Cerebellar nuclear complex (tissue), 1 donor: ENCODE measurements around the gene FOXO1.

Source experiments
- DNase-seq, 2 experiments: peaks; one replicate each; lab custom pipeline; 2025; lab: John Stamatoyannopoulos, UW

The FOXO1 gene

DNA sequence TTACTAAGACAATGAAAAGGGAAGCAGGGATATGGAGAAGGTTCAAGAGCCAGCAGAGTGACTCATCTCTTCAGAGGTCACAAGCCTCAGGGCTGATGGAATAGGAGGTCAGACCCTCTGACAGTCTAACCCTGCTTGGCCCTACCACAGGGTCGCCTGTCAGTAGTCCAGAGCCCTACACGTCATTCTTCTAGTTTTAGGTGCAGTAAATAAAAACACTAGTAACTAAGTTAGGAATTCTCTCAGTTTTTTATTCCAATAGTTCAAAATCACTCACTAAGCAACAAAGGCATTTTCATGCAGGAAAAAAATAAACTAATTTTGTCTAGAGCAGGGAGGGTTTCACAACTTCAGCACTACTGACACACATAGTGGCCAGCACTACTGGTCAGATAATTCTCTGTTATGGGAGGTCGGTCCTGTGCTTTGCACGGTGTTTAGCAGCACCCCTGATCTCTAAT is 27.2 kb downstream of the FOXO1 start:
- DNase-seq: no peak

DNA sequence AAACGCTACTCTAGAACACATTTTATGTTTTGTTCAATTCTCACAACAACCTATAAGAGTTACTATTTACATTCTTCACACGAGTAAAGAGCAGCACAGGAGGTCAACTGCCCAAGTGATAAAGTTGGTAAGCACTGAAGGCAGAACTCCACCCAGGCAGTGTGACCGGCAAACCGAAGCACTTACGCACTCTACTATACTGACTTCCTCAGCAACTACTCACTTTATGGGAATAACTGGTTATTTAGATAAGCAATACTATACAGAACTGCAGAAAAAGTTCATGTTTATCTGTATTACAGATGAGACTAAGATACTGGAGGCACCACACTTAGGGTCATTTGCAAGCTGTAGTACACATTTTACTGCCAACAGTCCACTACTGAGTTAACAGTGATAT is 28.8 kb downstream of the FOXO1 start:
- DNase-seq: no peak

DNA sequence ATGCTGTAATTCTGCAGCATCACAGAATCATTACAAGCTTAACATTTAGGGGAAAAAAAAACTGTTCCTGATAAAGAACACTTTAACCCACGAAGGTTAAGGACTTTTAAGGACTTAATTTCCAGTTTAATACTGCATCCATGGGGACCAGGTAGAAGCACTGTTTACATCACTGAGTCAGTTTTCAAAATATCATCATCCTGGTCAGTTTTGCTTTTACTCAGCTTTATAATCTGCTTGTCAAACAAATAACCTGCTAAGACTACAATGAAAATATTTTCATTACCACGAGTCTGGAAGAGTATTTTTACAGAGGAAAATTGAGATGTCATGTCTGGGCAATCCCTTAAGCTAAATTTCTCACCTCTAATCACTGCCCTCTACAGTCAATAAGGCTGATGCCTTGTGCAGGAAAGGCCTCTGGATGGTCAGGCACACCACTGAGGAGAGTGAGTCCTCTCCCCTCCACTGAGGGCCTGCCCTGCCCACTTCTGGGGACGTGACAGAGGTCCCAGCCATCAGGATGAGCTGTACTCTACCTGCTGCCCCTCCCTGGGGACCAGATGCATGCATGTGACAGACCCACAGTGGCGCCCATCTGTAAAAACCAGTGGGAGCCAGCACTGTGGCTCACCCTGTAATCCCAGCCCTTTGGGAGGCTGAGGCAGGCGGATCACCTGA is 31.0 kb downstream of the FOXO1 start:
- DNase-seq: no peak

DNA sequence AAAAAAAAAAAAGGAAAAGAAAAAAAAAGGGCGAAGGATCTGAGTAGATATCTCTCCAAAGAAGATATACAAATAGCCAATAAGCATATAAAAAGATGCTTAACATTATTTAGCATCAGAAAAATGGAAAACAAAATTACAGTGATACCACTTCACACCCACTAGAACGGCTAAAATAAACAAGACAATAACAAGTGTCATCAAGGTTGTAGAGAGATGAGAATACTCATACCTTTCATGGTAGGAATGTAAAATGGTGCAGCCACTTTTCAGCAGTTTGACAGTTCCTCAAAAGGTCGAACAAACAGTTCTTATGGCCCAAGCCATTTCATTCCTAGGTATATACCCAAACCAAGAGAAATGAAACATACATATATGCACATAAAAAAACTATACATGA is 33.5 kb downstream of the FOXO1 start:
- no peak for DNase-seq

DNA sequence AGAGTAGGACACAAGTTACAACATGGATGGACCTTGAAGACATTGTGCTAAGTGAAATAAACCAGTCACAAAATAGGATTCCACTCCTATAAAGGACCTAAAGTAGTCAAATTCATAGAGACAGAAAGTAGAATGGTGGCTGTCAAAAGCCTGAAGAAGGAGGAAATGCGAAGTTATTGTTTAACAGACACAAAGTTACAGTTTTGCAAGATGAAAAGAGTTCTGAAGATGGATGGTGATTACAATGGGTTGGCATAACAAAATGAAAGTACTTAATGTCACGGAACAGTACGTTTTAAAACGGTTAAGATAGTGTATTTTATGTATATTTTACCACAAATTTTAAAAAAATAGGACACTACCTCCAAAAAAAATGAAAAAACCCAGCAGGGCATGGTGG is 34.8 kb downstream of the FOXO1 start:
- DNase-seq: no peak

DNA sequence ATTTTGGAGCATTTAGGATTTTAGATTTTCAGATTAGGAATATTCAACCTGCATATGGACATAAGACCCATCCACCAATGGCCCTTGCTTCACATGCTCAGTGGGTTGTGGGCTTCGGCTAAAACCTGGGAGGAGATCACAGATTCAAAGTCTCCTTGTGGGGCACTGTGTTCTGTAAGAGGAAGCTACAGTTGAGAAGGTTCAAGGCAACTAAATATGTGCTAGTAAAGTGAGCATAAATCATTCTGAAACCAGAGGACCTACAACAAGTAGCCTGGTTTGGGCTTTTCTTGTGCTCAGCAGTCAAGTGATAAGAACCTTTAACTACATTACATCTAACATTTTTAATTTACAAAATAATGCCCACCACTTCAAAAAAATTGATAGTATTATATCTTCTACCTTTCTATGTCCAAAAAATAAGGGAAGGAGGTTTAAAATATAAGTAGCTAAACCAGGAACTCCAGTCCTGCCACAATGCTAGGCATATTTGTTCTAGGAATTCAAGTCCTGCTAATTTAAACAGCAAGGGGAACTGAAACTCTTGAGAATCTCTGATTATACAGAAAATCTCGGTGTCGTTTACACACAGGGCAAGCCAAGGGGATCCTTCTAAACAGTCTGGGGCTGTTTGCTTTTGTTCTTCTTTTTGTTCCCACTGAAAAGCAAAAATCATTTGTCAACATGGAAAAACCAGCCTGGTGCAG is 36.6 kb downstream of the FOXO1 start:
- DNase-seq: no peak

DNA sequence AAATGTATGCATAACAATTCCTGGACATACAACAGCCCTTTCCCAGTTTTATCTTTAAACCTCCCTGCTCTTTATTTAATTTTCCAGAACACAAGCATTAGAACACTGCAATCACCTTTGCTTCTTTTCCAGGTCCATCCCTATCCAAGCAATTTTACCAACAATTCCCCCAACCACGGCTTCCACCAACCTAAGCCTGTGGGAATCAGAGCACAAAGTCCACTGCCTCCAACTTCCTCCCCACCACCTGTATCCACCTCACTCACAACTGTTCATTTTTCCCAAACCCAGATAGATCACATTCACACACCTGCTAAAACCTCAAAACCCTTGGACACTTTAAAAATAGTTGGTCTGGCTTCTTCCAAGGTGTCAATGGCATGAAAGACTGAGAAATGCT is 39.5 kb downstream of the FOXO1 start:
- no peak for DNase-seq

DNA sequence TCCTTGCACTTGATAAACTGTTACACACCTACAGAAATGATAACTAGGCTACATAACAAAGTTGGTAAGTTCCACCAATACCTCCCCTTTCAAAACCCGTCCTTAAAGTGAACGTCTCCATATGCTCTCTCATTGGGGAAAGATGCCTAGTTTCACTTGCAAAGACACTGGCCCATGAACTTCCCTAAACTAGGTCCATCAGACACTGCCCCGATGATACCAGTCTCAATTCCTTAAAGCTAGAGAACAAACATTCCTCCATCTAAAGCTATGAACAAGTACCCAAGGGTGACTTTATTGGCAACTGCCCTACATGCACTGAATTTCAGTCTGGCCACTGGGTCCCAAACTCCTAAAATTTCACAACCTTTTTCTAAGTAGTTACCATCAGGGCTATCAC is 39.9 kb downstream of the FOXO1 start:
- no peak for DNase-seq

DNA sequence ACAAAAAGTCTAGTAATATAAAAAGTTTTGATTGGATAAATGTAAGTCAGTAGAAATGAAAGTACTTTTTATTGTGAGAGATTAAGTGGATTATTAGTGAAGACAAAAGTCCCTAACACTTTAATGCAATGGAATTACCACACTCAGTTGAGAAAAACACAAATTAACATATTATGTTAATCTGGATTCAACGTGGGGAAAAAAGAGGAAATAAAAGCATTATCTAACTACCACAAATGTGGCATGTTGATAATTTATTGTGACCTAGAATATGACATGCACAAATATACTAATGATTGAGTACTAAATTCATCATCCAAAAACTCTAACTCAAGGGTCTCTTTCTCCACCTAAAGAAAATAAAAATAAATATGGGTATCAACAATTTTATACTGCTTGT is 41.5 kb downstream of the FOXO1 start:
- no peak for DNase-seq

DNA sequence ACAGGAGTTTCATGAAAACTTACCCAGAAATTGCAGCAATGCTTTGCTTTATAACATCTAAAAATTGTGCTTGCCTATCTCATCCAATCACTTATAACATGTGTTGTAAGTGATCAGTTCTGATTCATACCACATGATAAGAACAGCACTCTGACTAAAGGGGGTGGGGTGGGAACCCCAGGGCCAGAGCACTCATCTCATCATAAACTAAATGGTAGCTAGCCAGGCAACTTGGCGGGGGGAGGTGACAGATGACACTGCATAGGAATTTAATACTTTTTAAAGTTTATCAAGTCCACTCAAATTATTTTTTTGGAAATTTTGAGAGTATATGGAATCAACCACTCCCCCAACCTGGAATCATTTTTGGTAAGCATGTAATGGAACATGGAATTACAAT is 42.1 kb downstream of the FOXO1 start:
- no peak for DNase-seq

DNA sequence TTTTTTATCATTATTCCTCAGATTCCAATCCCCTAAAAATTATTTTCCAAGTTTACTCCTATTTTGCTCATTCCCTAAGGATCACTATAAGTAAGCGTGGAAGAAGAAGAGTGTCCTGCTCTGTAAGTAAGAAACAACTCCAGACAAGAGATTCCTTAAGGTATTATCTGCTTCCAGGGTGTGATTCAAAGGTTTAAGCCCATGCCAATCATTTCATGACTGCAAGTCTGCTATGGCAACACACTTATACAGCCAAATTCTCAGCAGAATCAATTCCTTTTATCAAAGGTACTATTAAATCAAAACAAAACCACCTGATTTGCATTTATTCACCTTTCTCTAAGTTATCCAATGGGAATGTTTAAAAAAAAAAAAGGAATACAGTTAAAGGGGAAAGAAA is 43.7 kb downstream of the FOXO1 start:
- no peak for DNase-seq

DNA sequence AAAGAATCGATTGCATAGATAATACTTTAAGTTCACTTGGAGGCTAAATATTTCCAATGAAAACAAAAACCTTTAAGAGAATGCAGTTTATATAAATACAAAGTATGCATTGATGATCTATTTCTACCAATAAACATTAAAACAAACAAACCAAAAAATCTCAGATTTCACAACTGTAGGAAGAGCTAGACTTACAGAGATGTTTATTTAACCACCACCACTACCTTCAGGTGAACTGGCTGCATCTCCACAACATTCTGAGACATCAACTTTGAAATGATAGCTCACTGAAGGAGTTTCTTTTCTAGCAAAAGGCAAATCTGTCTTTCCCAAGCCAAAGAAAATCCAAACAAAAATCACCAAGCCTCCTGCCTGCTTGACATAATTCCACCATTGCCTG is 44.2 kb downstream of the FOXO1 start:
- DNase-seq: no peak

DNA sequence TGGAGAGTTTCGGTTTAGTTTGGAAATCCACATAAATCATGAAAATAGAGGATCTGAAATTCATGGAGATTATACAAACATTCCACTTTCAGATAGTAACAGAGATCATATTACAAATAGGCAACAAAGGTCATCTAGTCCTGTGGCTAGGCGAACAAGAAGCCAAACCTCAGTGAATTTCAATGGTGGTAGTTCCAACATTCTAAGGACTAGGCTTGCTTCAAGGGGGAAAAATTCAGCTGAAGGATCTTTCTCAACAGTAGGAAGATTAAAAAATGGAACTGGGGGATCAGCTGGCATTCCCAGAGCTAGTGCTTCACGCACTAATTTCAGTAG is 47.0 kb downstream of the FOXO1 start:
- DNase-seq: no peak

DNA sequence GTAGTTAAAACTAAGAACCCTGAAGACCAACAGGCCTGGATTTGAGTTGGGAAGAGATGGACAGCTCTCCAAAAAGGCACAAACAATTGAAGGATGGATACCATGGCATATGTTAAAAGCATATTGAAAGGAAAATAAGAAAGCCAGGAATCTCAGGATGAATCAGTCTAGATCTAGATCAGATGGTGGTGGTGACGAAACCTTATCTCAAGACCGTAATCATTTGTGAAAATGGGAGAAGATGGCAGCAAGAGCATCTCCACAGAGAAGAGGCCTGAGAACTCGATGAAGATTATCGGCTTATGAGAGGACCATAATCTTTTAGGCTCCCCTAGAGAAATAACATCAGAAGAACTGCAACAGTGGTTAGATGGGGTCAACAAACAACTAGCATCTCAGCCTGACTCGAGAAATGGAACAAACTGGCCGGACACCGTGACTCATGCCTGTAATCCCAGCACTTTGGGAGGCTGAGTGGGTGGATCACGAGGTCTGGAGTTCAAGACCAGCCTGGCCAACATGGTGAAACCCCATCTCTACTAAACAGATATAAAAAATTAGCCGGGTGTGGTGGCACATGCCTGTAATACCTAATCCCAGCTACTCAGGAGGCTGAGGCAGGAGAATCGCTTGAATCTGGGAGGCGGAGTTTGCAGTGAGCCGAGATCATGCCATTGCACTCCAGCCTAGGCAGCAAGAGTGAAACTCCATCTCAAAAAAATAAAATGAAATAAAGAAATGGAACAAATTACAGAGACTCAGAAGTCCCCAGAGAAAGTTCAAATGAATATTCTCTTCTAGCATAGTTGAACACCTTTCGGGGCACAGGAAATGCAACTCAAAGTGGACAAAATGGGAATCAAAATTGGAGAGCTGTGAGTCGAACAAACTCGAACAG is 47.6 kb downstream of the FOXO1 start:
- DNase-seq: no peak

DNA sequence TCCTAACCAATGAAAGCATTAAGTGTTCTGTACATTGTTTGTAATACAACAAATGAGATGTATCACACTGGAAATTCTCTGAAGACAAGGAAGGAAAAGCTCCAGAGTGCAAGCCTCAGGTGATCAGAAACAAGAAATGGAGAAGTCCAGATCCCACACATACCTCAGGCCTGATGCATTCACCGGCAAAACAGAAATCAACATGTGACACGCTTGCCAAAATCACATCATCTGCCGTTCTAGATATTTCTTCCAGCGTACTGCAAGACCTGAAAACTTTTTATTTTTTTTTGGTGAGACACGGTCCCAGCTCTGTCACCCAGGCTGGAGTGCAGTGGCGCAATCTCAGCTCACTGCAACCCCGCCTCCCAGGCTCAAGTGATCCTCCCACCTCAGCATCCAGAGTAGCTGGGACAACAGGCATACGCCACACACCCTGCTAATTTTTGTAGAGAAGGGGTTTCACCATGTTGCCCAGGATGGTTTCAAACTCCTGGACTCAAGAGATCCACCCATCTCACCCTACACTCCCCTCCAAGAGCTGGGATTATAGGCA is 48.6 kb downstream of the FOXO1 start:
- DNase-seq: no peak

DNA sequence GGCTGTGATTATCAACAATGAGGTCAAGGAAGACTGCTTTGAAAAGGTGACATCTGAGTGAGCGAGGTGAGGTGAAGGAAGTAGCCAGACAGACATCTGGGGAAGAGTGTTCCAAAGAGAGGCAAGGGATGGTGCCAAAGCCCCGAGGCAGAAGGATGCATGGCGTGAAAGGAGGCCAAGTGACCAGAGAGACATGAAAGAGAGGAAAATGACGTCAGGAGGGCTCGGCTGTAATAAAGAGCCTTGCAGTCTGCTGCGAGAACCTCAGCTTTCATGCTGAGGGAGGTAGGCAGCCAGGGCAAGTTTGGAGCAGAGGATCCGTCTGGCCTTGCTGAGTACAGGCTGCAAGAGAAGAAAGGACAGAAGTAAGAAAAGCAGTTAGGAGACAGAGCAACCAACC is 50.8 kb downstream of the FOXO1 start:
- DNase-seq: no peak

DNA sequence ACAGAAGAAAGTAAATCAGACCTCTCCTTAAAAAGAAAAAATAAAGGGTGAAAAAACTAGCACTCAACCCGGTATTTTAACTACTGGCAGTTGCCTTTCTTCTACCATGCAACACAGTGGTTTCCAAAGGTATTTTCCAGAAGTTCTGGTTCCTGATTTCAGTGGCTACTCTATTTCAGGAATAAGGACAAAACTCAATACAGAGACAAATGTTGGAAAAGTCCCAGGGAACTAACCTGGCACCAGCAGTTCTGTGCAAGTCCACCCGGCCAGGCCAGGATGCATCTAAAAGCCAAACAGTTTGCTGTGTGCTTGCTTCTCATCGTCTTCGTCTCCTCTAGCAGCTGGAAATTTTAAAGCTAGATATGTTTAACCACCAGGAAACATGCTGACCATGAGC is 52.5 kb downstream of the FOXO1 start:
- DNase-seq: no peak

DNA sequence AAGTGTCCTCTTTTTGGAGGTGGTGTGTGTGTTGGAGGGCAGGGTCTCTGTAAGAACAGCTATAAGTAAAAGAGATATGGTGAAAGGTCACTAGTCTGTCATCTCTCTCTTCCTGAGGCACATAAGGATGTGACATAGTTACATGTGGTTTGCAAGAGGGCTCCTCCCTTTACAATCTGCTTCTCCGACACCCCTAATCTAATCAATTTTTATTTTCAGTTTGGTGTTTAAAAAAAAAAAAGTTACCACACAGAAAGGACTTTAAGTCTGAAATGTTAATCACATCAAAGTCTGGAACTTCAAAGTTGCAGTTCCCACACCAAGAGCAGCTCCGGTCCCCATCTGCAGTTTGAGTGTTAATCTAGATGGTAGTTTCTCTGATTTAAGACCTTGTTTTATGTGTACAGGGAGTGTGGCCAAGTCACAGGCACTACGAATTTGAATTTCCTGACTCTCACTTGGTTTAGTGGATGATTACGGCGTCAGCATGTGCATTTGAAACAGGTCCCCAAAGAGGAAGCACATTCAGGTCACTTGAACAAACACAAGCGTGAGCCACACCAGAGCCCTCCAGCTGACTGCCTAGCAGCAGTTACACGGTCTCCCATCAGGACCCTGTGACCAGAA is 53.1 kb downstream of the FOXO1 start:
- no peak for DNase-seq

DNA sequence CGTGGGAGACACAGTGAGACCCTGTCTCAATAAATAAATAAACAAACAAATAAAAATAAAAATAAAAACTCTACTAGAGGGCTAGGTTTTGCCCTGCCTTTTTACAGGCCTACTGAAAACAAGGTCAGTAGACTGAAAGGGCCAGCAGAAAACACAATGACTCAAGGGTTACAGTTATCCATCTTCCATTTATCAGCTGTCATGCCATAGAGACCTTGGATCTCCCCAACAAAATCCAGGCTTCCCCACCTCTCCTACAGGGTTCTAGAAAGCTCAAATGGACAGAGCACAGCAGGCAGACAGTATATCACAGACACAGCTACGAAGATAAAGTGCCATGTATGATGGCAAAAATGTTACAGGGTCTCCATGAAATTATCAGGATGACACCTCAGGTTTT is 54.4 kb downstream of the FOXO1 start:
- no peak for DNase-seq

DNA sequence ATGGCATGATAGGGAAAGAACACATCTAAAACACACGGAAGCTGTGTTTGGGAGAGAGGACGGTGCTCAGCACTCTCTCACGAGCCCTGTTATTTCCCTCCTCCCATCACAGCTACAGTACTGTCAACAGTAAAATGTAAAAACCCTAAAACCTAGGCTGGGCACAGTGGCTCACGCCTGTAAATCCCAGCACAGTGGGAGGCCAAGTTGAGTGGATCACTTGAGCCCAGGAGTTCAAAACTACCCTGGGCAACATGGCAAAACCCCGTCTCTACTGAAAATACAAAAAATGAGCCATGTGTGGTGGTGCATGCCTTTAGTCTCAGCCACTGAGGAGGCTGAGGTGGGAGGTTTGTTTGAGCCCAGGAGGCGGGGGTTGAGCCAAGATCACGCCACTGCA is 54.8 kb downstream of the FOXO1 start:
- DNase-seq: no peak

DNA sequence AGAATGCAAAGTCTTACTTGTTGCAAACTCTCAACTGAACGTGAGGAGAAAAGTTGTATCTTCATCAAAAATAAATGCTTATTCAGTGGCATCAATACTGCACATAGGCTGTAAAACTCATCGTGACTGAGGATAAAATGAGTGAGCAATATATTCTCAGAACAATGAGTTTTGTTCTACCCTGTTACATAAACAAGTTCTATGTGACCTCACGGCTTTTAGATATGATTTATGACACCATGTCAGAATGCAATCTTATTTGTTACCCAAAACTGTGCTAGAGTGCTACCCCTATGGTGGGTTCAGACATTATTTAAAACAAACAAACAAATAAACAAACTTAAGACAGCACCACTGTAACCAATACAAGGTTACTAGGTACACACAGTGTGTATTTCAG is 55.4 kb downstream of the FOXO1 start:
- DNase-seq: no peak
